Measurements from ENCODE around the gene SLC35F3. TPM values are rescaled to one million over a fixed set of nuclear protein-coding genes. Genes with fewer than 3 reads are reported as not detected.

SLC35F3 gene
- total RNA-seq, 1 experiment from 2014 or later: not detected

DNA sequence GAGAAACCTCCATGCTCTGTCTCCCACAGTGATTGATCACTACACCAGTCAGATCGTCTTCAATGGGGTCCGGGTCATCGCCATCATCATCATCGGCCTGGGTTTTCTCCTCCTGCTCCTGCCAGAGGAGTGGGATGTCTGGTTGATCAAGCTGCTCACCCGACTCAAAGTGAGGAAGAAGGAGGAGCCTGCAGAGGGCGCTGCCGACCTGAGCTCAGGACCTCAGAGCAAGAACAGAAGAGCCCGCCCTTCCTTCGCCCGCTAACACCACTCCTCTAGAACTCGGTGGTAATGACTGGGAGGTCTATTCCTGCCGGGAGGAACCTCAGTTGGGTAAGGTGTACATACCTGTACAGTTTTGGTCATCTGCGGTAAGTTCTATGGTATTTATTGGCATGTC, 418.5 kb downstream of the SLC35F3 start:
- CTCF ChIA-PET: interaction anchor here (0.7 to 1.1 kb wide), 3 partner anchors 13 to 51 kb away, joined by 3 to 6 read pairs (median 3); partner anchors contain the start of gene COA6
- peak; percentile 49 to 61 for DNase-seq
- H3K36me3 Mint-ChIP-seq (ENCODE audit: insufficient read depth, unreplicated experiment): no peaks in the 10 kb centered on the region
- H3K27ac Mint-ChIP-seq (ENCODE audit: unreplicated experiment): no peak overlapping the region
- H3K9me3 Mint-ChIP-seq (ENCODE audit: unreplicated experiment): no peaks in the 10 kb centered on the region
- H3K4me3 ChIP-seq (ENCODE audit: low read depth, low read length): no peak overlapping the region
- H3K4me1 Mint-ChIP-seq (ENCODE audit: low read depth, unreplicated experiment): no peaks in the 10 kb centered on the region
- H3K27me3 Mint-ChIP-seq (ENCODE audit: insufficient read depth, unreplicated experiment): peaks cover 38% of the 10 kb centered on the region
- POLR2A ChIA-PET: no interaction called here
- H3K9me3 ChIP-seq: no peaks in the 10 kb centered on the region
- no peaks in the 10 kb centered on the region for H3K4me1 ChIP-seq
- peaks cover 2% of the 10 kb centered on the region; the same call in 1 of the 2 replicates for H3K27me3 ChIP-seq (replicated peaks; ENCODE audit: control insufficient read depth, insufficient read depth, low read length)
- no peak overlapping the region for H3K4me3 Mint-ChIP-seq (ENCODE audit: unreplicated experiment)
- no peaks in the 10 kb centered on the region for H3K36me3 ChIP-seq (ENCODE audit: control insufficient read depth, insufficient read depth, low read length)
- intact Hi-C loops (cut with micrococcal nuclease; ENCODE audit: unreplicated experiment): no loop called here
- no TSS peak for BruUV-seq (replicated peaks)
- TF ChIP-seq, protein P1, sequence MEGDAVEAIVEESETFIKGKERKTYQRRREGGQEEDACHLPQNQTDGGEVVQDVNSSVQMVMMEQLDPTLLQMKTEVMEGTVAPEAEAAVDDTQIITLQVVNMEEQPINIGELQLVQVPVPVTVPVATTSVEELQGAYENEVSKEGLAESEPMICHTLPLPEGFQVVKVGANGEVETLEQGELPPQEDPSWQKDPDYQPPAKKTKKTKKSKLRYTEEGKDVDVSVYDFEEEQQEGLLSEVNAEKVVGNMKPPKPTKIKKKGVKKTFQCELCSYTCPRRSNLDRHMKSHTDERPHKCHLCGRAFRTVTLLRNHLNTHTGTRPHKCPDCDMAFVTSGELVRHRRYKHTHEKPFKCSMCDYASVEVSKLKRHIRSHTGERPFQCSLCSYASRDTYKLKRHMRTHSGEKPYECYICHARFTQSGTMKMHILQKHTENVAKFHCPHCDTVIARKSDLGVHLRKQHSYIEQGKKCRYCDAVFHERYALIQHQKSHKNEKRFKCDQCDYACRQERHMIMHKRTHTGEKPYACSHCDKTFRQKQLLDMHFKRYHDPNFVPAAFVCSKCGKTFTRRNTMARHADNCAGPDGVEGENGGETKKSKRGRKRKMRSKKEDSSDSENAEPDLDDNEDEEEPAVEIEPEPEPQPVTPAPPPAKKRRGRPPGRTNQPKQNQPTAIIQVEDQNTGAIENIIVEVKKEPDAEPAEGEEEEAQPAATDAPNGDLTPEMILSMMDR (IDR thresholded peaks at IDR 0.05; ENCODE audit: insufficient read depth in 1 of 2, low read depth in 1 of 2, low read length in 1 of 2, severe bottlenecking in 1 of 2, unreplicated experiment in 1 of 2): peak; percentile 35 to 50

GRCh38 chr1:234324821-234325220, 420.3 kb downstream of the SLC35F3 start:
- no peak overlapping the region for H3K27ac Mint-ChIP-seq (ENCODE audit: unreplicated experiment)
- Histone ChIP-seq H3K27me3 (replicated peaks; ENCODE audit: control insufficient read depth, insufficient read depth, low read length) (peaks cover 2% of the 10 kb centered on the region; the same call in 1 of the 2 replicates), H3K9me3 (no peaks in the 10 kb centered on the region), H3K4me3 (ENCODE audit: low read depth, low read length) (no peak overlapping the region), H3K36me3 (ENCODE audit: control insufficient read depth, insufficient read depth, low read length) (no peaks in the 10 kb centered on the region), H3K4me1 (no peaks in the 10 kb centered on the region)
- intact Hi-C loops (cut with micrococcal nuclease; ENCODE audit: unreplicated experiment): loop anchor here (5.0 kb wide), 1 partner anchor 213 kb away; no protein-coding TSS in a partner anchor
- H3K9me3 Mint-ChIP-seq (ENCODE audit: unreplicated experiment): no peaks in the 10 kb centered on the region
- H3K36me3 Mint-ChIP-seq (ENCODE audit: insufficient read depth, unreplicated experiment): no peaks in the 10 kb centered on the region
- H3K27me3 Mint-ChIP-seq (ENCODE audit: insufficient read depth, unreplicated experiment): peaks cover 38% of the 10 kb centered on the region
- TF ChIP-seq, protein P1 (IDR thresholded peaks at IDR 0.05; ENCODE audit: insufficient read depth in 1 of 2, low read depth in 1 of 2, low read length in 1 of 2, severe bottlenecking in 1 of 2, unreplicated experiment in 1 of 2): no peak
- no peak overlapping the region for H3K4me3 Mint-ChIP-seq (ENCODE audit: unreplicated experiment)
- no peak for DNase-seq
- CTCF ChIA-PET: no interaction called here
- H3K4me1 Mint-ChIP-seq (ENCODE audit: low read depth, unreplicated experiment): no peaks in the 10 kb centered on the region
- POLR2A ChIA-PET: no interaction called here
- no TSS peak for BruUV-seq (replicated peaks)

DNA sequence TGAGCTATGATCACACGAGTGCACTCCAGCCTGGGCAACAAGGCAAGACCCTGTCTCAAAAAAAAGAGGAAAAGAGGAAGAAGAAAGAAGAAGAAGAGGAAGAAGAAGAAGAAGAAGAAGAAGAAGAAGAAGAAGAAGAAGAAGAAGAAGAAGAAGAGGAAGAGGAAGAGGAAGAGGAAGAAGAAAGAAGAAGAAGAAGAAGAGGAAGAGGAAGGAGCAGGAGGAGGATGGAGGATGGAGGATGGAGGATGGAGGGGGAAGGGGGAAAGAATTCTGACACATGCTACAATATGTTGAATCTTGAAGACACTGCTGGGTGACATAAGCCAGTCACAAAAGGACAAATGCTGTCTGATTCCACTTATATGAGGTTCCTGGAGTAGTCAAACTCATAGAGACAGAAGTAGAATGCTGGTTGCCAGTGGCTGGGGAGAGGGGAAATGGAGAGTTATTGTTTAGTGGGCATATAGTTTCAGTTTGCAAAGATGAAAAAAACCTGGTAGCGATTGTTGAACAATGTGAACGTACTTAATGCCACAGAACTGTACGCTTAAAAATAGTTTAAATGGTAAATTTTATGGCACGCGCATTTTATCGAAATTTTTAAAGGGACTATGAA, 421.5 kb downstream of the SLC35F3 start:
- H3K27ac Mint-ChIP-seq (ENCODE audit: unreplicated experiment): no peak overlapping the region
- Histone ChIP-seq H3K9me3 (no peaks in the 10 kb centered on the region), H3K27me3 (replicated peaks; ENCODE audit: control insufficient read depth, insufficient read depth, low read length) (peaks cover 2% of the 10 kb centered on the region; the same call in 1 of the 2 replicates), H3K36me3 (ENCODE audit: control insufficient read depth, insufficient read depth, low read length) (no peaks in the 10 kb centered on the region), H3K4me1 (no peaks in the 10 kb centered on the region), H3K4me3 (ENCODE audit: low read depth, low read length) (no peak overlapping the region)
- H3K36me3 Mint-ChIP-seq (ENCODE audit: insufficient read depth, unreplicated experiment): no peaks in the 10 kb centered on the region
- H3K4me1 Mint-ChIP-seq (ENCODE audit: low read depth, unreplicated experiment): no peaks in the 10 kb centered on the region
- H3K9me3 Mint-ChIP-seq (ENCODE audit: unreplicated experiment): no peaks in the 10 kb centered on the region
- no peak overlapping the region for H3K4me3 Mint-ChIP-seq (ENCODE audit: unreplicated experiment)
- no TSS peak for BruUV-seq (replicated peaks)
- intact Hi-C loops (cut with micrococcal nuclease; ENCODE audit: unreplicated experiment): loop anchor here (5.0 kb wide), 1 partner anchor 214 kb away; no protein-coding TSS in a partner anchor
- TF ChIP-seq, protein P1 (IDR thresholded peaks at IDR 0.05; ENCODE audit: insufficient read depth in 1 of 2, low read depth in 1 of 2, low read length in 1 of 2, severe bottlenecking in 1 of 2, unreplicated experiment in 1 of 2): no peak
- no peak for DNase-seq
- POLR2A ChIA-PET: no interaction called here
- CTCF ChIA-PET: no interaction called here
- H3K27me3 Mint-ChIP-seq (ENCODE audit: insufficient read depth, unreplicated experiment): peaks cover 33% of the 10 kb centered on the region
